SK-N-SH (cell line): Measurements from ENCODE around the gene ZNF219. TPM values are rescaled to one million over a fixed set of nuclear protein-coding genes. Genes with fewer than 3 reads are reported as not detected.

Experiments
- CTCF ChIA-PET: fragments of 300-600, 350-600 bp; formaldehyde crosslinking; extraction: SDS; loops from one replicate; lab custom pipeline; 2021; lab: Yijun Ruan, JAX
- POLR2A ChIA-PET: fragments of 350-600 bp; sonication (Branson Sonifier 250); formaldehyde crosslinking; extraction: SDS; loops from one replicate; lab custom pipeline; 2020; ENCODE audit warnings: antibody characterized with exemption, inconsistent platforms; lab: Yijun Ruan, JAX
- DNase-seq: peaks from one replicate; pipeline ENCODE4 v3.0.0; 2012
- H2AFZ ChIP-seq: fragments of 200-600 bp; sonication (generic); 2 replicates; pipeline ENCODE4 v1.8.1; 2016; ENCODE audit warnings: antibody characterized with exemption, mild to moderate bottlenecking, low read depth
- H3F3A ChIP-seq: fragments of 200-600 bp; sonication (generic); replicated peaks from 2 replicates; pipeline ENCODE3; 2016; ENCODE audit warnings: antibody characterized with exemption, mild to moderate bottlenecking; ENCODE audit not compliant: insufficient read depth
- H3K27ac ChIP-seq, 2 experiments: fragments of 200-500 bp in 1 of 2; fragments of 200-600 bp in 1 of 2; sonication (Bioruptor generic) in 1 of 2; sonication (generic), shearing (Covaris generic) in 1 of 2; 2 replicates each; pipeline versions ENCODE4 v1.5.1 to v1.6.1; 2014 to 2016; ENCODE audit warnings: low read depth in 2 of 2, inconsistent platforms in 1 of 2, low read length in 1 of 2, mild to moderate bottlenecking in 1 of 2, mixed read lengths in 1 of 2
- H3K27me3 ChIP-seq: fragments of 200-600 bp; sonication (generic), shearing (Covaris generic); 2 replicates; pipeline ENCODE4 v1.6.1; 2016; ENCODE audit warnings: mixed run types; ENCODE audit not compliant: insufficient read depth
- H3K36me3 ChIP-seq, 2 experiments: fragments of 200-500 bp in 1 of 2; fragments of 200-600 bp in 1 of 2; sonication (Bioruptor generic) in 1 of 2; sonication (generic) in 1 of 2; replicated peaks in 1 of 2; 2 replicates each; pipeline versions ENCODE3 to v1.5.1; 2014 to 2016; ENCODE audit warnings: low read length in 1 of 2, mild to moderate bottlenecking in 1 of 2; ENCODE audit not compliant: insufficient read depth in 2 of 2, control insufficient read depth in 1 of 2
- H3K4me1 ChIP-seq, 2 experiments: fragments of 200-500 bp in 1 of 2; fragments of 200-600 bp in 1 of 2; sonication (Bioruptor generic) in 1 of 2; sonication (generic), shearing (Covaris generic) in 1 of 2; 2 replicates each; pipeline versions ENCODE4 v1.5.1 to v1.6.1; 2014 to 2016; ENCODE audit warnings: low read depth in 1 of 2, low read length in 1 of 2, mixed run types in 1 of 2; ENCODE audit not compliant: insufficient read depth in 2 of 2, control insufficient read depth in 1 of 2
- H3K4me2 ChIP-seq: fragments of 200-600 bp; sonication (generic), shearing (Covaris generic); 2 replicates; pipeline ENCODE4 v1.6.1; 2017; ENCODE audit warnings: mixed run types
- H3K4me3 ChIP-seq, 2 experiments: fragments of 200-500 bp in 1 of 2; fragments of 200-600 bp in 1 of 2; sonication (Bioruptor generic) in 1 of 2; sonication (generic), shearing (Covaris generic) in 1 of 2; 2 replicates each; pipeline versions ENCODE4 v1.5.1 to v1.8.1; 2014 to 2016; ENCODE audit warnings: low read depth in 2 of 2, inconsistent platforms in 1 of 2, low read length in 1 of 2, mild to moderate bottlenecking in 1 of 2, mixed read lengths in 1 of 2, moderate library complexity in 1 of 2
- H3K79me2 ChIP-seq: fragments of 200-600 bp; sonication (generic); 2 replicates; pipeline ENCODE4 v1.8.1; 2017; ENCODE audit warnings: mild to moderate bottlenecking; ENCODE audit not compliant: insufficient read depth
- H3K9ac ChIP-seq: fragments of 200-600 bp; sonication (generic); 2 replicates; pipeline ENCODE4 v1.6.1; 2017; ENCODE audit warnings: mixed run types
- H3K9me2 ChIP-seq: fragments of 200-600 bp; sonication (generic); 2 replicates; pipeline ENCODE4 v1.6.1; 2017; ENCODE audit warnings: mixed run types
- H3K9me3 ChIP-seq: fragments of 200-600 bp; sonication (generic); 2 replicates; pipeline ENCODE4 v1.6.1; 2017; ENCODE audit warnings: mixed run types, mild to moderate bottlenecking, moderate library complexity
- H4K20me1 ChIP-seq: fragments of 200-600 bp; sonication (generic); 2 replicates; pipeline ENCODE4 v1.6.1; 2017; ENCODE audit warnings: mild to moderate bottlenecking, mixed run types; ENCODE audit not compliant: insufficient read depth
- CTCF ChIP-seq: fragments of 200-600 bp; sonication (generic); IDR thresholded peaks from 2 replicates; pipeline ENCODE4 v1.6.1; 2017; ENCODE audit warnings: antibody characterized with exemption, mild to moderate bottlenecking, moderate library complexity
- ELF1 ChIP-seq: IDR thresholded peaks from 2 replicates; pipeline ENCODE4 v1.4.0; 2012
- EZH2phosphoT487 ChIP-seq: fragments of 200-600 bp; sonication (generic); IDR thresholded peaks from 2 replicates; pipeline ENCODE4 v1.6.1; 2017; ENCODE audit warnings: low read depth, mixed run types, mild to moderate bottlenecking, antibody characterized with exemption, moderate library complexity, borderline replicate concordance
- GABPA ChIP-seq: IDR thresholded peaks from 2 replicates; pipeline ENCODE4 v1.4.0; 2012; ENCODE audit warnings: low read depth, mild to moderate bottlenecking
- MAX ChIP-seq: IDR thresholded peaks from 2 replicates; pipeline ENCODE4 v1.4.0; 2012; ENCODE audit warnings: low read depth
- MEF2A ChIP-seq: IDR thresholded peaks from 2 replicates; pipeline ENCODE4 v1.4.0; 2012; ENCODE audit warnings: low read depth, borderline replicate concordance
- MXI1 ChIP-seq: IDR thresholded peaks from 2 replicates; pipeline ENCODE4 v1.6.1; 2012; ENCODE audit warnings: mild to moderate bottlenecking, low read depth, low read length, improper control_type of control experiment
- NFIC ChIP-seq: IDR thresholded peaks from 2 replicates; pipeline ENCODE4 v1.4.0; 2012; ENCODE audit warnings: borderline replicate concordance
- NRF1 ChIP-seq: IDR thresholded peaks from 2 replicates; pipeline ENCODE4 v1.6.1; 2012; ENCODE audit warnings: low read depth, mild to moderate bottlenecking, low read length
- RAD21 ChIP-seq: IDR thresholded peaks from 2 replicates; pipeline ENCODE4 v1.6.1; 2012; ENCODE audit warnings: mild to moderate bottlenecking, low read length
- REST ChIP-seq: IDR thresholded peaks from 2 replicates; pipeline ENCODE4 v1.6.1; 2012; ENCODE audit warnings: mild to moderate bottlenecking, low read depth, low read length, moderate library complexity
- RFX5 ChIP-seq: IDR thresholded peaks from 2 replicates; pipeline ENCODE4 v1.6.1; 2012; ENCODE audit warnings: mild to moderate bottlenecking, improper control_type of control experiment, low read length
- SMC3 ChIP-seq: IDR thresholded peaks from 2 replicates; pipeline ENCODE4 v1.6.1; 2012; ENCODE audit warnings: low read depth, low read length, improper control_type of control experiment
- TAF1 ChIP-seq: IDR thresholded peaks from 2 replicates; pipeline ENCODE4 v1.6.1; 2012; ENCODE audit warnings: low read depth, mild to moderate bottlenecking, low read length, moderate library complexity, borderline replicate concordance
- TCF12 ChIP-seq: IDR thresholded peaks from 2 replicates; pipeline ENCODE4 v1.4.0; 2012
- WGBS: methylation state at CpG from one replicate; pipeline ENCODE4 v1.1.6; 2017; ENCODE audit warnings: low lambda C conversion rate; 5-methylcytosine and 5-hydroxymethylcytosine counted together
- polyA plus RNA-seq, 3 experiments: library from polyadenylated mRNA; depleted of rRNA; stranded (reverse); fragments of >200 nt; gene quantifications; 2 replicates each; pipeline ENCODE4 v1.2.3, GENCODE V29; 2012

The ZNF219 gene
- polyA plus RNA-seq, 1 of the 3 experiments (the other 2 are of a cell fraction): 24.1 TPM

DNA sequence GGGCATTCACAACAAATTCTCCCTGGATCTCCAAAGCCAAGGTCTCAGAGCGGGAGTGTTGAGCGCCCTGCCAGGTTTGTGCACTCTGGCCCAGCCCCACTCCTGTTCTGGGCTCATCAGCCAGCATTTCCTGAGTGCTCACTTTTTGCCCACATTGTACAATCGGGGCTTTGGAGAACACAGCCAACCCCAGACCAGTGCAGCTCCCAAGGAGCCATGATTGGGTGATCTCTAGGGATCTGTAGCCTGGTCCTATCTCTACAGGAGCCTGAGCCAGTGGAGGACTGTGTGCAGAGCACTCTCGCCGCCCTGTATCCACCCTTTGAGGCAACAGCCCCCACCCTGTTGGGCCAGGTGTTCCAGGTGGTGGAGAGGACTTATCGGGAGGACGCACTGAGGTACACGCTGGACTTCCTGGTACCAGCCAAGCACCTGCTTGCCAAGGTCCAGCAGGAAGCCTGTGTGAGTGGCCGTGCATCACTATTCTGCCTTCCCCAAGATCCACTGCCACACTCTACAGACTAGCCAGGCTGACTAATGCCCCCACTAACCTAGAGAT is 25.6 kb downstream of the ZNF219 start:
- H3K79me2 ChIP-seq: peaks cover 57% of the 10 kb centered on the region
- H3K27ac ChIP-seq: peak overlapping the region in 1 of 2 experiments; percentile 98; a peak in 3 of 4 replicates
- H3K9me3 ChIP-seq: no peaks in the 10 kb centered on the region
- no peak for DNase-seq
- H3K4me3 ChIP-seq: no peak overlapping the region
- H3F3A ChIP-seq: peaks cover 20% of the 10 kb centered on the region
- peaks cover 43 to 52% of the 10 kb centered on the region in 2 experiments for H3K36me3 ChIP-seq
- H3K9ac ChIP-seq: peak overlapping the region; percentile 93; the same call in 1 of the 2 replicates
- 98% methylated on average over 7 of the region's 9 CpGs for WGBS
- no peak overlapping the region for H2AFZ ChIP-seq
- CTCF ChIA-PET: interaction anchor here (0.6 to 13.2 kb wide), 6 partner anchors 10 to 57 kb away, joined by 3 to 296 read pairs (median 57); partner anchors contain the start of gene ZNF219
- no peaks in the 10 kb centered on the region for H3K9me2 ChIP-seq
- POLR2A ChIA-PET: interaction anchor here (2.7 kb wide), 1 partner anchor 24 kb away, joined by 19 read pairs; the partner anchor contains the start of gene ZNF219
- 0 out of 2 replicates have a peak, but pooled peaks cover 8% of the 10 kb centered on the region for H4K20me1 ChIP-seq
- H3K4me2 ChIP-seq: peak overlapping the region; percentile 95; the same call in 1 of the 2 replicates
- H3K27me3 ChIP-seq: no peaks in the 10 kb centered on the region
- H3K4me1 ChIP-seq: peaks cover 22 to 37% of the 10 kb centered on the region in 2 experiments
- TF ChIP-seq SMC3 (no peak), NRF1 (no peak), MAX (no peak)
- TF ChIP-seq, all 33 proteins: peak for 0

DNA sequence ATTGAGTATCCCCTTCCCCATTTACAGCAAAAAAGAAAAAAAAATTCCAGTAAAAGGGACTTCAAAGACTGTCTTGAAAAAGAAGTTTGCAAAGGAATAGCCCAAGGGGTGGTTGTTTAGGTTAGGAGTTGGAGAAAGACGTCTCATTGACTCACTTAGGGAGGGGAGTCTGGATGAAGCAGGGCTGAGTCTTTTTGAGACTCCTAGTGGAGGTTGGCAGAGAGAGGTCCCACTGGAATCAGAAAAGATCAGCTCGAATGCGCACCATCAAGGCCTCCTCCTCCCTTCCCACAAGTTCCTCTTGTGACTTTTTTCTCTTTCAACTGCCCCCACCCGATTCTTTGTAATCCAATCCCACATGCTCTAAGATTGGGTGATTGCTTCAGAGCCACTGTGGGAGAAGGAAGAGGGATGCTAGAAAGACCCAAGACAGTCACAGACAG is 26.4 kb downstream of the ZNF219 start:
- no peak overlapping the region; the same call in 1 of the 2 replicates for H2AFZ ChIP-seq
- POLR2A ChIA-PET: interaction anchor here (0.9 to 2.7 kb wide), 11 partner anchors 8 to 57 kb away, joined by 3 to 19 read pairs (median 11); partner anchors contain the start of genes TMEM253 and ZNF219
- H3K4me2 ChIP-seq: peak overlapping the region; percentile 95
- peak overlapping the region; percentile 81 to 89 for H3K4me3 ChIP-seq
- peak overlapping the region; percentile 93 for H3K9ac ChIP-seq
- CTCF ChIA-PET: interaction anchor here (0.6 to 13.2 kb wide), 12 partner anchors 10 to 80 kb away, joined by 3 to 296 read pairs (median 6); partner anchors contain the start of gene ZNF219
- H3K9me3 ChIP-seq: no peaks in the 10 kb centered on the region
- 48% methylated on average over 4 of the region's 4 CpGs for WGBS
- H3K4me1 ChIP-seq: peaks cover 22 to 37% of the 10 kb centered on the region in 2 experiments
- peak overlapping the region; percentile 98 to 99 for H3K27ac ChIP-seq
- peaks cover 57% of the 10 kb centered on the region for H3K79me2 ChIP-seq
- H4K20me1 ChIP-seq: 0 out of 2 replicates have a peak, but pooled peaks cover 8% of the 10 kb centered on the region
- peaks cover 27% of the 10 kb centered on the region for H3F3A ChIP-seq
- no peaks in the 10 kb centered on the region for H3K9me2 ChIP-seq
- H3K27me3 ChIP-seq: no peaks in the 10 kb centered on the region
- peaks cover 35 to 45% of the 10 kb centered on the region in 2 experiments for H3K36me3 ChIP-seq
- DNase-seq: peak; percentile 35
- TF ChIP-seq CTCF (no peak), NRF1 (no peak), MEF2A (no peak), GABPA (no peak), EZH2phosphoT487 (no peak), TCF12 (no peak), REST (no peak), MAX (no peak), RFX5 (no peak), NFIC (no peak), ELF1 (no peak), MXI1 (no peak), TAF1 (no peak), RAD21 (no peak)
